SK-N-SH treated with all-trans-retinoic acid at 6 μM for 48 hours (cell line): ENCODE results near the gene SLC38A7.
"Not testable (repeated sequence)": the region's sequence is repeated elsewhere in the genome, so short reads cannot be mapped to it uniquely, and the experiment has no call there.

ENCODE experiments used
- ATAC-seq: fragments of 200-7000 bp; cut with Tn5 transposase; 3 replicates; pipeline ENCODE4 v1.9.1; 2020; ENCODE audit warnings: mild to moderate bottlenecking, moderate library complexity
- ARNTL ChIP-seq: fragments of 450-650 bp; formaldehyde crosslinking; IDR thresholded peaks from 2 replicates; pipeline ENCODE4 v1.5.0; 2020; ENCODE audit warnings: low read depth, mild to moderate bottlenecking, moderate library complexity, borderline replicate concordance
- BACH2 ChIP-seq: fragments of 250-450 bp; sonication (Bioruptor Pico); IDR thresholded peaks from 2 replicates; pipeline ENCODE4 v1.9.0; 2021; ENCODE audit warnings: mild to moderate bottlenecking, borderline replicate concordance
- CSDC2 ChIP-seq: fragments of 250-450 bp; sonication (Bioruptor Pico); IDR thresholded peaks from 2 replicates; pipeline ENCODE4 v1.5.0; 2020; ENCODE audit warnings: mild to moderate bottlenecking, moderate library complexity
- ESRRG ChIP-seq: fragments of 250-450 bp; sonication (Bioruptor Pico); IDR thresholded peaks from 2 replicates; pipeline ENCODE4 v1.6.1; 2021; ENCODE audit warnings: mild to moderate bottlenecking
- GLIS3 ChIP-seq: fragments of 250-450 bp; sonication (Bioruptor Pico); IDR thresholded peaks from 2 replicates; pipeline ENCODE4 v1.5.0; 2020; ENCODE audit warnings: mild to moderate bottlenecking, moderate library complexity
- ISL1 ChIP-seq: fragments of 250-450 bp; sonication (Bioruptor Pico); IDR thresholded peaks from 2 replicates; pipeline ENCODE4 v2.1.2; 2022; ENCODE audit warnings: mild to moderate bottlenecking, moderate library complexity
- OSR1 ChIP-seq: fragments of 250-450 bp; sonication (Bioruptor Pico); IDR thresholded peaks from 2 replicates; pipeline ENCODE4 v1.8.0; 2022; ENCODE audit warnings: moderate library complexity, mild to moderate bottlenecking, inconsistent platforms
- PPARA ChIP-seq: fragments of 250-450 bp; sonication (Bioruptor Pico); IDR thresholded peaks from 2 replicates; pipeline ENCODE4 v1.5.0; 2020; ENCODE audit warnings: mild to moderate bottlenecking, borderline replicate concordance
- RARB ChIP-seq: fragments of 250-450 bp; sonication (Bioruptor Pico); IDR thresholded peaks from 2 replicates; pipeline ENCODE4 v1.8.0; 2021; ENCODE audit warnings: mild to moderate bottlenecking, moderate library complexity
- SNAI2 ChIP-seq: fragments of 250-450 bp; sonication (Bioruptor Pico); IDR thresholded peaks from 2 replicates; pipeline ENCODE4 v1.5.0; 2020; ENCODE audit warnings: mild to moderate bottlenecking, moderate library complexity
- TCF4 ChIP-seq: fragments of 250-450 bp; sonication (Bioruptor Pico); IDR thresholded peaks from 2 replicates; pipeline ENCODE4 v1.8.0; 2021; ENCODE audit warnings: mild to moderate bottlenecking, moderate library complexity, borderline replicate concordance
- TOX ChIP-seq: fragments of 250-450 bp; sonication (Bioruptor Pico); IDR thresholded peaks from 2 replicates; pipeline ENCODE4 v1.8.0; 2021; ENCODE audit warnings: mild to moderate bottlenecking, moderate library complexity, borderline replicate concordance
- ZC3H10 ChIP-seq: fragments of 250-450 bp; sonication (Bioruptor Pico); IDR thresholded peaks from 2 replicates; pipeline ENCODE4 v1.5.1; 2021; ENCODE audit warnings: mild to moderate bottlenecking, moderate library complexity
- ZFP3 ChIP-seq: fragments of 250-450 bp; sonication (Bioruptor Pico); IDR thresholded peaks from 2 replicates; pipeline ENCODE4 v1.5.0; 2020; ENCODE audit warnings: mild to moderate bottlenecking, moderate library complexity
- ZFP30 ChIP-seq: fragments of 450-650 bp; formaldehyde crosslinking; IDR thresholded peaks from 2 replicates; pipeline ENCODE4 v1.5.0; 2022; ENCODE audit warnings: mild to moderate bottlenecking, moderate library complexity
- ZNF565 ChIP-seq: fragments of 450-650 bp; formaldehyde crosslinking; conservative IDR thresholded peaks from 2 replicates; pipeline ENCODE4 v1.5.0; 2020; ENCODE audit warnings: low read depth, mild to moderate bottlenecking, moderate library complexity
- ZNF70 ChIP-seq: fragments of 450-650 bp; formaldehyde crosslinking; IDR thresholded peaks from 2 replicates; pipeline ENCODE4 v1.5.0; 2020; ENCODE audit warnings: mild to moderate bottlenecking, moderate library complexity
- ZNF8 ChIP-seq: fragments of 450-650 bp; formaldehyde crosslinking; IDR thresholded peaks from 2 replicates; pipeline ENCODE4 v1.5.0; 2020; ENCODE audit warnings: mild to moderate bottlenecking, moderate library complexity
- TF ChIP-seq, protein P1 (sequence below): fragments of 250-450 bp; sonication (Bioruptor Pico); IDR thresholded peaks from 2 replicates; pipeline ENCODE4 v1.5.0; 2020; ENCODE audit warnings: mild to moderate bottlenecking, moderate library complexity
- TF ChIP-seq, protein P2 (sequence below): fragments of 250-450 bp; sonication (Bioruptor Pico); IDR thresholded peaks from 2 replicates; pipeline ENCODE4 v1.8.0; 2020; ENCODE audit warnings: mild to moderate bottlenecking, moderate library complexity, borderline replicate concordance
- TF ChIP-seq, protein P3 (sequence below): fragments of 250-450 bp; sonication (Bioruptor Pico); IDR thresholded peaks from 2 replicates; pipeline ENCODE4 v1.5.1; 2021; ENCODE audit warnings: mild to moderate bottlenecking, moderate library complexity
- TF ChIP-seq, protein P4 (sequence below): fragments of 250-450 bp; sonication (Bioruptor Pico); IDR thresholded peaks from 2 replicates; pipeline ENCODE4 v1.8.0; 2021; ENCODE audit warnings: low read depth, mild to moderate bottlenecking, moderate library complexity, borderline replicate concordance

SLC38A7 gene

DNA sequence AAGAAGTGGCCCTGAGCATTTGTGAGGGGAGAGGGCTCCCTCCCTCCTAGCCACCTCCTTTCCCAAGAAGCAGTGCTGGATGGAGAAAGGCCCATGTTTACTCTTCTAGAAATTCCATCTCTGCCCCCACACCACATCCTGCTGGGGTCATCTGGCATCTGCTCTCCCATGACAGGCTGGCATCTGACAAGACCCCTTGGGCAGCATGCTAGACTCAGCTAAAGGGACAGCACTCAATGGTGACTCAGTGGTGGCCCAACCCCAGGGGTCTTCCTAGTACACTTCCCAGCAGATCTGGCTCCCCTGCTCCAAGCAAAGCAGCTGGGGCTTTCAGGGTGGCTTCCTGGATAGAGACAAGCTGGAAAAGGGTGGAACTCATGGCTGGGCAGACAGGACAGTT is 14.4 kb downstream of the SLC38A7 start:
- ATAC-seq = no peak

DNA sequence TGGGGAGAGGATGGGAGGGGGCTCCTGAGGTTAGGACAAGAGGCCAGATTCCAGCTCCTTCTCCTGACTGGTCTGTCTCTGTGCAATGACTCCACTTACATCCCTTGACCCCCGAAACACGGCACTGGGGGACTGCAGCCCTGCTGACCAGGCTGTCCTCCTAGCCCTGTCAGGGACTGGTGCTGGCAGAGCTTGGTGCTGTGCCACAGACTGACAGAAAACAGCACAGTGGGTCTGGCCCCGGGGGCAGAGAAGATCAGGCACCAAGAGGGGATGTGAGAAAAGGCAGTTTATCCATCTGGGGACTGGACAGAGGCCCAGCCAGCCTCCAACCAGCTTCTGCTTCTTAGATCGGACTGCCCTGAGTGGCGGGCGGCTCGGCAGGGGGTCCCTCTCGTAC is 19.4 kb downstream of the SLC38A7 start:
- ATAC-seq = no peak; the same call in 2 of the 3 replicates
- TF ChIP-seq GLIS3 (no peak), SNAI2 (CRISPR knock-in tag) (no peak), ISL1 (no peak), OSR1 (CRISPR knock-in tag) (no peak), TCF4 (CRISPR knock-in tag) (no peak), ZFP3 (CRISPR knock-in tag) (no peak), TOX (no peak), RARB (CRISPR knock-in tag) (no peak), ZNF70 (CRISPR knock-in tag) (no peak), ZC3H10 (CRISPR knock-in tag) (no peak), ZNF565 (CRISPR knock-in tag) (no peak), PPARA (CRISPR knock-in tag) (no peak)

More for the DNA sequence above, 14.4 kb downstream of the SLC38A7 start:
- TF ChIP-seq CSDC2 (CRISPR knock-in tag) (no peak), ZFP3 (CRISPR knock-in tag) (no peak), ZC3H10 (CRISPR knock-in tag) (no peak), ZNF565 (CRISPR knock-in tag) (no peak), GLIS3 (no peak), BACH2 (CRISPR knock-in tag) (no peak), RARB (CRISPR knock-in tag) (no peak), TCF4 (CRISPR knock-in tag) (no peak), ZFP30 (CRISPR knock-in tag) (no peak), SNAI2 (CRISPR knock-in tag) (no peak), TOX (no peak), ARNTL (no peak), ESRRG (CRISPR knock-in tag) (no peak), PPARA (CRISPR knock-in tag) (no peak)
- TF ChIP-seq, protein P1, sequence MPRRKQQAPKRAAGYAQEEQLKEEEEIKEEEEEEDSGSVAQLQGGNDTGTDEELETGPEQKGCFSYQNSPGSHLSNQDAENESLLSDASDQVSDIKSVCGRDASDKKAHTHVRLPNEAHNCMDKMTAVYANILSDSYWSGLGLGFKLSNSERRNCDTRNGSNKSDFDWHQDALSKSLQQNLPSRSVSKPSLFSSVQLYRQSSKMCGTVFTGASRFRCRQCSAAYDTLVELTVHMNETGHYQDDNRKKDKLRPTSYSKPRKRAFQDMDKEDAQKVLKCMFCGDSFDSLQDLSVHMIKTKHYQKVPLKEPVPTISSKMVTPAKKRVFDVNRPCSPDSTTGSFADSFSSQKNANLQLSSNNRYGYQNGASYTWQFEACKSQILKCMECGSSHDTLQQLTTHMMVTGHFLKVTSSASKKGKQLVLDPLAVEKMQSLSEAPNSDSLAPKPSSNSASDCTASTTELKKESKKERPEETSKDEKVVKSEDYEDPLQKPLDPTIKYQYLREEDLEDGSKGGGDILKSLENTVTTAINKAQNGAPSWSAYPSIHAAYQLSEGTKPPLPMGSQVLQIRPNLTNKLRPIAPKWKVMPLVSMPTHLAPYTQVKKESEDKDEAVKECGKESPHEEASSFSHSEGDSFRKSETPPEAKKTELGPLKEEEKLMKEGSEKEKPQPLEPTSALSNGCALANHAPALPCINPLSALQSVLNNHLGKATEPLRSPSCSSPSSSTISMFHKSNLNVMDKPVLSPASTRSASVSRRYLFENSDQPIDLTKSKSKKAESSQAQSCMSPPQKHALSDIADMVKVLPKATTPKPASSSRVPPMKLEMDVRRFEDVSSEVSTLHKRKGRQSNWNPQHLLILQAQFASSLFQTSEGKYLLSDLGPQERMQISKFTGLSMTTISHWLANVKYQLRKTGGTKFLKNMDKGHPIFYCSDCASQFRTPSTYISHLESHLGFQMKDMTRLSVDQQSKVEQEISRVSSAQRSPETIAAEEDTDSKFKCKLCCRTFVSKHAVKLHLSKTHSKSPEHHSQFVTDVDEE (CRISPR knock-in tag) = no peak
- TF ChIP-seq, protein P2, sequence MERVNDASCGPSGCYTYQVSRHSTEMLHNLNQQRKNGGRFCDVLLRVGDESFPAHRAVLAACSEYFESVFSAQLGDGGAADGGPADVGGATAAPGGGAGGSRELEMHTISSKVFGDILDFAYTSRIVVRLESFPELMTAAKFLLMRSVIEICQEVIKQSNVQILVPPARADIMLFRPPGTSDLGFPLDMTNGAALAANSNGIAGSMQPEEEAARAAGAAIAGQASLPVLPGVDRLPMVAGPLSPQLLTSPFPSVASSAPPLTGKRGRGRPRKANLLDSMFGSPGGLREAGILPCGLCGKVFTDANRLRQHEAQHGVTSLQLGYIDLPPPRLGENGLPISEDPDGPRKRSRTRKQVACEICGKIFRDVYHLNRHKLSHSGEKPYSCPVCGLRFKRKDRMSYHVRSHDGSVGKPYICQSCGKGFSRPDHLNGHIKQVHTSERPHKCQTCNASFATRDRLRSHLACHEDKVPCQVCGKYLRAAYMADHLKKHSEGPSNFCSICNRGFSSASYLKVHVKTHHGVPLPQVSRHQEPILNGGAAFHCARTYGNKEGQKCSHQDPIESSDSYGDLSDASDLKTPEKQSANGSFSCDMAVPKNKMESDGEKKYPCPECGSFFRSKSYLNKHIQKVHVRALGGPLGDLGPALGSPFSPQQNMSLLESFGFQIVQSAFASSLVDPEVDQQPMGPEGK (CRISPR knock-in tag) = no peak
- TF ChIP-seq, protein P3, sequence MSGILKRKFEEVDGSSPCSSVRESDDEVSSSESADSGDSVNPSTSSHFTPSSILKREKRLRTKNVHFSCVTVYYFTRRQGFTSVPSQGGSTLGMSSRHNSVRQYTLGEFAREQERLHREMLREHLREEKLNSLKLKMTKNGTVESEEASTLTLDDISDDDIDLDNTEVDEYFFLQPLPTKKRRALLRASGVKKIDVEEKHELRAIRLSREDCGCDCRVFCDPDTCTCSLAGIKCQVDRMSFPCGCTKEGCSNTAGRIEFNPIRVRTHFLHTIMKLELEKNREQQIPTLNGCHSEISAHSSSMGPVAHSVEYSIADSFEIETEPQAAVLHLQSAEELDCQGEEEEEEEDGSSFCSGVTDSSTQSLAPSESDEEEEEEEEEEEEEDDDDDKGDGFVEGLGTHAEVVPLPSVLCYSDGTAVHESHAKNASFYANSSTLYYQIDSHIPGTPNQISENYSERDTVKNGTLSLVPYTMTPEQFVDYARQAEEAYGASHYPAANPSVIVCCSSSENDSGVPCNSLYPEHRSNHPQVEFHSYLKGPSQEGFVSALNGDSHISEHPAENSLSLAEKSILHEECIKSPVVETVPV = no peak
- TF ChIP-seq, all 23 proteins: peak for 0

DNA sequence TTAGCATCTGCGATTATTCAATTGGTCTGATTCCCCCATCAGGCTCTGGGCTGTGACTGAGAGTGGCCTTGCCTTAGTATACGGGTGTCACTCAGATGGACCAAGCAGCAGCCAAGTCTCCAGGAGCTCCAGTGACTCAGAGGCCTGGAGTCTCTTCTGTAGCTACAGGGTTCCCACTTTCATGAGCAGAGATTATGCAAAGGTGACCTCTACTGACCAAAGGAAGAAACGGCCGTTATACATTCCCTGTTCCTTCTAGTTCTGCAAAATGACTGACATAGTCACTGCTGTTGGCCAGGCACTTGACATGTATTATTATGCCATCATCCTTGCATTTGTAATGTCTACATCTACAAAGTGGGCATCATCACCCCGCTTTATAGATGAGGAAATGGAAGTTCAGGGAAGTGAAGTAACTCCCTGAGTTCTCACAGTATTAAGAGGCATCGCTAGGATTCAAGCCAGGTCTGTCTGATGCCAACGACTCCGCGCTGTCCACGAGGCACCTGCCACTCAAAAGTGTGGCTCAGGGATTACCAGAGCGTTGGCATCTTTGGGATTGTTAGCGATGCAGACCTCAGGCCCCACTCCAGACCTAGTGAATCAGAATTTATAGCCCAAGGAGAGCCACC is 23.3 kb downstream of the SLC38A7 start:
- TF ChIP-seq ISL1 (no peak), ZC3H10 (CRISPR knock-in tag) (no peak), BACH2 (CRISPR knock-in tag) (no peak), ZNF8 (CRISPR knock-in tag) (no peak), SNAI2 (CRISPR knock-in tag) (no peak), ZFP3 (CRISPR knock-in tag) (no peak), ZNF565 (CRISPR knock-in tag) (no peak), OSR1 (CRISPR knock-in tag) (no peak), TCF4 (CRISPR knock-in tag) (no peak), ZNF70 (CRISPR knock-in tag) (no peak), GLIS3 (no peak)
- TF ChIP-seq, protein P4, sequence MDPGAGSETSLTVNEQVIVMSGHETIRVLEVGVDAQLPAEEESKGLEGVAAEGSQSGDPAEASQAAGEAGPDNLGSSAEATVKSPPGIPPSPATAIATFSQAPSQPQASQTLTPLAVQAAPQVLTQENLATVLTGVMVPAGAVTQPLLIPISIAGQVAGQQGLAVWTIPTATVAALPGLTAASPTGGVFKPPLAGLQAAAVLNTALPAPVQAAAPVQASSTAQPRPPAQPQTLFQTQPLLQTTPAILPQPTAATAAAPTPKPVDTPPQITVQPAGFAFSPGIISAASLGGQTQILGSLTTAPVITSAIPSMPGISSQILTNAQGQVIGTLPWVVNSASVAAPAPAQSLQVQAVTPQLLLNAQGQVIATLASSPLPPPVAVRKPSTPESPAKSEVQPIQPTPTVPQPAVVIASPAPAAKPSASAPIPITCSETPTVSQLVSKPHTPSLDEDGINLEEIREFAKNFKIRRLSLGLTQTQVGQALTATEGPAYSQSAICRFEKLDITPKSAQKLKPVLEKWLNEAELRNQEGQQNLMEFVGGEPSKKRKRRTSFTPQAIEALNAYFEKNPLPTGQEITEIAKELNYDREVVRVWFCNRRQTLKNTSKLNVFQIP (CRISPR knock-in tag) = no peak
- TF ChIP-seq, protein P3 = no peak
- ATAC-seq = peak; percentile 96

DNA sequence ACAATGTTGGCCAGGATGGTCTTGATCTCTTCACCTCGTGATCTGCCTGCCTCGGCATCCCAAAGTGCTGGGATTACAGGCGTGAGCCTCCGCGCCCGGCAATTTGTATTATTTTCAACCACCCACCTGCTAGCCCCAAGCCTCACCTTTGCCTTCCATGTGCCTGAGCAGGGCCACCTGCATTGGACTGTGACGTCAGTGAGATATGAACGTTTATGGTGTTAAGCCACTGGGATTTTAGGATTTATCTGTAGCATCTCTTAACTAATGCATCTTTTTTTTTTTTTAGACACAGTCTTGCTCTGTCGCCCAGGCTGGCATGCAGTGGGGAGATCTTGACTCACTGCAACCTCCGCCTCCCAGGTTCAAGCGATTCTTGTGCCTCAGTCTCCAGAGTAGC is 24.7 kb downstream of the SLC38A7 start:
- ATAC-seq = not testable (repeated sequence)
